Epithelial cell of prostate (primary cell): ENCODE results near the gene CCL21.

Source experiments
- DNase-seq: peaks from one replicate; pipeline ENCODE4 v3.0.0-alpha.2; 2011; ENCODE audit warnings: low read depth, low spot score
- H3K27ac ChIP-seq: fragments of 450-650 bp; 2 replicates; pipeline ENCODE4 v1.5.1; 2017; ENCODE audit warnings: mild to moderate bottlenecking

Gene CCL21

GRCh38 chr9:34709196-34709978 is 549 bp downstream of the CCL21 start:
- no peak for DNase-seq
- no peak overlapping the region for H3K27ac ChIP-seq

GRCh38 chr9:34707130-34707529 is 2.8 kb downstream of the CCL21 start:
- DNase-seq = no peak
- no peak overlapping the region for H3K27ac ChIP-seq

- DNase-seq = no peak
Observed at GRCh38 chr9:34701769-34702736, 7.9 kb downstream of the CCL21 start.

GRCh38 chr9:34701023-34701768 is 8.7 kb downstream of the CCL21 start:
- no peak for DNase-seq
- H3K27ac ChIP-seq = peak overlapping the region; percentile 57

More at GRCh38 chr9:34701769-34702736, 7.9 kb downstream of the CCL21 start:
- H3K27ac ChIP-seq = peak overlapping the region; percentile 57

DNA sequence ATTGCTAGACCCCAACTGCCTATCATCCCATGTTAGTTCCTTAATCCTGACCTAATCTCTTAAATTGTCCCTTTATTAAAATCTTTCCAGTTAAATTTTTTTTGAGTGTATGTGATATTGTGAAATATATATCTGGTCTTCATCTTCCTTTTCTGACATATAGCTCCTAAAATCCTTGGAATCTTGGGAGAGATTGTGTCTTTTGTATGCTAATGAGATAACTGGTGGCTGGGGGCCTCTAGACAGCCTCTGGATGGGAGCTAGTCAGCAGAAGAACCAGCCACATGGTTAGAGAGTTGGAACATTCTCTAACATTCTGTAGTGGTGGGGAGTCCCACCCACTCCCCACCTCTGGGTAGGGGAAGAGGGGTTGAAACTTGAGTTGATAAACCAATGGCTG is 15.1 kb downstream of the CCL21 start:
- no peak overlapping the region for H3K27ac ChIP-seq
- no peak for DNase-seq

- no peak for DNase-seq
Observed at GRCh38 chr9:34693560-34693959, 16.4 kb downstream of the CCL21 start.

GRCh38 chr9:34691936-34692315 is 18.0 kb downstream of the CCL21 start:
- no peak overlapping the region for H3K27ac ChIP-seq
- DNase-seq = no peak

More at GRCh38 chr9:34693560-34693959, 16.4 kb downstream of the CCL21 start:
- no peak overlapping the region for H3K27ac ChIP-seq

- no peak for DNase-seq
- no peak within 1 kb of the TSS for H3K27ac ChIP-seq
Observed at GRCh38 chr9:34690983-34691935, 18.7 kb downstream of the CCL21 start, which contains the start of gene CCL19. TSS of gene CCL19 (minus strand) at chr9:34691276. CDS start at chr9:34691139, 137 bp downstream.

GRCh38 chr9:34689512-34689911 is 20.4 kb downstream of the CCL21 start:
- no peak overlapping the region for H3K27ac ChIP-seq
- DNase-seq = no peak

- DNase-seq = no peak
- H3K27ac ChIP-seq = no peak overlapping the region
Observed at GRCh38 chr9:34689116-34689470, 20.8 kb downstream of the CCL21 start.

GRCh38 chr9:34688329-34689115 is 21.4 kb downstream of the CCL21 start:
- H3K27ac ChIP-seq = no peak overlapping the region
- DNase-seq = no peak

DNA sequence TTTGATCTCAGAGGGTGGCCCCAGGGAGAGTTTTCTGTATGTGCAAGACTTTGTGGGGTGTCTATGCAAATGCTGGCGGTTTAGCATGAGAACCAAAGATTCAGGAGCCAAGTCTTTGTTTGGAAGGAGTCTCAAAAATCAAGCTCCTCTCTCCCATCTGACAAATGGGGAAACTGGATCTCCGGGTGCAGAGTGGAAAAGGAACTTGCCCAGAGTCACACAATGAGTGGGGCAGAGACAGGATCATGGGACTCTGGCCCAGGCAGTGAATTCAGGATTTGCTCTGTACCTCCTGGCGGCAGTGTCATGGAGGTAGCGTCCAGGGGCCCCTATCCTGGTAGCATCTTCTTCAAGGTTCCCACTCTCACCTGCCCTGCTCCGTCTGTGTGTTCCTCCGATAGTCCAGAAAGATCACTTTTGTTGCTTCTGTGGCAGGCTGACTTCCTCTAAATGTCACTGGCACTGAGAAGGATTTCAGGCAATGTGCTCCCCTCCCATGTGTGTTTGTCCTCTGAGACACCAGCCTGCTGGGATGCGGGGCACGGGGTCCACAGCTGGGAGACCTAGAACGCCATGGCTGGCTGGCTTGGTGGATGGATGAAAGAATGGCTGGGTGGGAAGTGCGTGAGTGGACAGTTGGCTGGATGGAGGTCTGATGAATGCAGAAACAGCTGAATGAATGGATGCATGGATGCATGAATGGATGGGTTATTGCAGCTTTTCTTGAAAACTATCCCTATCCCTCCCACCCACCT is 22.5 kb downstream of the CCL21 start:
- no peak for DNase-seq
- no peak overlapping the region for H3K27ac ChIP-seq

GRCh38 chr9:34686732-34687131 is 23.2 kb downstream of the CCL21 start:
- H3K27ac ChIP-seq = no peak overlapping the region
- DNase-seq = no peak

- no peak overlapping the region for H3K27ac ChIP-seq
- no peak for DNase-seq
Observed at GRCh38 chr9:34686231-34686630, 23.7 kb downstream of the CCL21 start.

- no peak for DNase-seq
- H3K27ac ChIP-seq = no peak overlapping the region
Observed at GRCh38 chr9:34685591-34685990, 24.3 kb downstream of the CCL21 start.

- DNase-seq = no peak
Observed at GRCh38 chr9:34684816-34685215, 25.1 kb downstream of the CCL21 start.

DNA sequence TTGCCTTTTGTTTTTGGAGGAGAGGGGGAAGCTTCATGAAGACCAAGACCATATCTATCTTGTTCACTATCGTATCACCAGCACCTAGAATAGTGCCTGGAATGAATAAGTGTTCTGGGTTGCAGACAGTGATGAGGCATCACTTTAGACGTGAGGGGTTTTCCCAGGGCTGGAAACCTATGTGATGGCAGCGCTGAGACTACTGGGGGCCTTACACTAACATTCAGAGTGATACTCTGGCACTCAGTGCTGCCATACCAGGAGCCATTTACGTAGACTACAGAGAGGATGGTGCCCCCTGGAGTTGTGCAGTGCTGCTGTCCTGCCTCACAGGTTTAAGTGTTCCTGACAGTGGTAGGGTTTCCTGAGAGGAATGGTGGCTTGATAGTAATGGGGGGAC is 25.8 kb downstream of the CCL21 start:
- no peak for DNase-seq
- no peak overlapping the region for H3K27ac ChIP-seq

More at GRCh38 chr9:34684816-34685215, 25.1 kb downstream of the CCL21 start:
- H3K27ac ChIP-seq = no peak overlapping the region

DNA sequence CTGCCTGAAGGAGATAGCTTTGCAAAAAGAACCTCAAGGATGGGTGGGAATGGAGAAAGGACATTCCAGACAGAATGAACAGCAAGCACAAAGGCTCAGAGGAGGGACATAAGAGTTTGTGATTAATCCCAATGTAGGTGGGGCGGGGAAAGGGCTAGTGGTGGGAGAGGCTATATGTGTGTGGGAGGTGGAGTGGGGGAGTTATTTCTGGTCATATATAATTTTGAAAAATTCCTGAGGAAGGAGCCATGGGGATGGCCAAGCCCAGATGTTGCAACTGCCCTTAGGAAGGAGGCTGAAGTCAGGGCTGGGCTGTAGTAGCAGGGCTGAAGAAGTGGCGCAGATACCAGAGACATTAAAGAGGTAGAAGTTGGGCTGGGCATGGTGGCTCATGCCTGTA is 34.1 kb downstream of the CCL21 start:
- no peak for DNase-seq
- no peak overlapping the region for H3K27ac ChIP-seq
